GM19397 (cell line): Measurements from ENCODE around the gene NUP210L.
"Not testable (repeated sequence)": the region's sequence is repeated elsewhere in the genome, so short reads cannot be mapped to it uniquely, and the experiment has no call there.

ENCODE experiments used
- ATAC-seq: cut with Tn5 transposase; IDR thresholded peaks from one replicate; pipeline ENCODE4 v1.9.1; 2021; ENCODE audit warnings: mild to moderate bottlenecking, moderate library complexity; ENCODE audit not compliant: unreplicated experiment

The NUP210L gene

GRCh38 chr1:154170547-154171222 lies 15.8 kb upstream of the NUP210L start:
- no peak for ATAC-seq

GRCh38 chr1:154167461-154167860 lies 12.6 kb upstream of the NUP210L start:
- no peak for ATAC-seq

- no peak for ATAC-seq
Observed at GRCh38 chr1:154166207-154166606, 11.3 kb upstream of the NUP210L start.

GRCh38 chr1:154159554-154159953 lies 4.7 kb upstream of the NUP210L start:
- ATAC-seq, result no peak

- ATAC-seq, result peak; percentile 34
Observed at GRCh38 chr1:154158307-154159125, 3.6 kb upstream of the NUP210L start.

GRCh38 chr1:154157520-154158306 lies 2.8 kb upstream of the NUP210L start:
- ATAC-seq, result peak; percentile 53

GRCh38 chr1:154155251-154155650 lies 378 bp upstream of the NUP210L start:
- ATAC-seq, result no peak

GRCh38 chr1:154154053-154154452 lies 820 bp downstream of the NUP210L start:
- ATAC-seq, result no peak

- ATAC-seq, result no peak
Observed at GRCh38 chr1:154151311-154151710, 3.6 kb downstream of the NUP210L start.

- no peak for ATAC-seq
Observed at GRCh38 chr1:154148807-154149206, 6.1 kb downstream of the NUP210L start.

- not testable (repeated sequence) for ATAC-seq
Observed at GRCh38 chr1:154147505-154147904, 7.4 kb downstream of the NUP210L start.

GRCh38 chr1:154145986-154146385 lies 8.9 kb downstream of the NUP210L start:
- no peak for ATAC-seq

GRCh38 chr1:154142358-154142757 lies 12.5 kb downstream of the NUP210L start:
- ATAC-seq, result no peak

GRCh38 chr1:154141240-154141639 lies 13.6 kb downstream of the NUP210L start:
- ATAC-seq, result no peak

- no peak for ATAC-seq
Observed at GRCh38 chr1:154137888-154138287, 17.0 kb downstream of the NUP210L start.

GRCh38 chr1:154133256-154133655 lies 21.6 kb downstream of the NUP210L start:
- ATAC-seq, result no peak

GRCh38 chr1:154129391-154129970 lies 25.4 kb downstream of the NUP210L start:
- no peak for ATAC-seq

GRCh38 chr1:154123205-154123604 lies 31.7 kb downstream of the NUP210L start:
- ATAC-seq, result not testable (repeated sequence)

GRCh38 chr1:154117642-154118041 lies 37.2 kb downstream of the NUP210L start:
- no peak for ATAC-seq

GRCh38 chr1:154115180-154115579 lies 39.7 kb downstream of the NUP210L start:
- no peak for ATAC-seq

- no peak for ATAC-seq
Observed at GRCh38 chr1:154104433-154105082, 50.3 kb downstream of the NUP210L start.
